Right renal pelvis (tissue), 4 donors: ENCODE results near the gene PPEF2. TPM values are rescaled to one million over a fixed set of nuclear protein-coding genes. Genes with fewer than 3 reads are reported as not detected.
A peak's percentile ranks its signal among the peaks of the same experiment; 100 is the strongest.

Source experiments
- DNase-seq, 4 donors: peaks; one replicate each; pipeline ENCODE4 v3.0.0-alpha.2; 2013; ENCODE audit warnings: low read depth in 4 of 4, low spot score in 3 of 4, missing footprints in 1 of 4
- polyA plus RNA-seq, 4 donors: library from polyadenylated mRNA; unstranded; fragments of 120-200 nt; gene quantifications; one replicate each; pipeline ENCODE4 v1.2.1, GENCODE V29; 2013; ENCODE audit not compliant: insufficient read length in 4 of 4

PPEF2 gene
- polyA plus RNA-seq, 4 donors, result 0.30 TPM; not detected in 3

- DNase-seq, result no peak
These were observed 3.7 kb downstream of the PPEF2 start for GRCh38 chr4:75898536-75898935.

- DNase-seq, result peak in 1 of 4 donors; percentile 22
These were observed 6.4 kb downstream of the PPEF2 start for GRCh38 chr4:75895744-75896314.

- DNase-seq, result no peak
These were observed 9.7 kb downstream of the PPEF2 start for GRCh38 chr4:75892508-75892907.

GRCh38 chr4:75891611-75892010 is 10.6 kb downstream of the PPEF2 start:
- DNase-seq, result no peak

DNA sequence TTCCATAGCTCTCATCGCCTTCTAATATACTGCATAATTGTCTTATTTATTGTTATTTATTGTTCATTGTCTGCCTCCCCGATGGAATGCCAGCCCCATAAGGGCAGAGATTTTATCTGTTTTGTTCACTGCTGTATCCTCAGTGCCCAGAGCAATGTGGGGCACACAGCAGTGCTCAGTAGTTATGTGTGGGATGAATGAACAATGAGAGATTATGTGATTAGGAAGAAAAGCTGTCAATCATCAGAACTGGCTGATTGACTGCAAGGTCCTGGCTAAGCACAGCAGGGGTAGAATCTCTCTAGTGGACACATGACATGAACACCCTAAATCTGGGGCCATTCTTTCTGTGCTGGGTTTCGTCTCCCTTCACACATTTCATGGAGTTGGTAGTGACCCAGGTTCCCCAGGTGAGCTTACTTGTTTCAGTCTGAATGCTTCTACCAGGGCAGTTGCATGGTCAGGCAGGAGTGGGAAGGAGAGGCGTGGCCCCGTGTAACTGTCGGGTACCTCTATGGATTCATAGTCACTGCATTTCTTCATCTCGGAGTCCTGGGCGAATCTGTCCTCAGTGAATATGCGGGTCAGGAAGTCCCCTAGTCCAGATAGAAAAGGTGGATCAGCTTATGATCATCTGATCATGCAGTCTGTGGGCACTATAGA is 12.6 kb downstream of the PPEF2 start:
- no peak for DNase-seq

DNA sequence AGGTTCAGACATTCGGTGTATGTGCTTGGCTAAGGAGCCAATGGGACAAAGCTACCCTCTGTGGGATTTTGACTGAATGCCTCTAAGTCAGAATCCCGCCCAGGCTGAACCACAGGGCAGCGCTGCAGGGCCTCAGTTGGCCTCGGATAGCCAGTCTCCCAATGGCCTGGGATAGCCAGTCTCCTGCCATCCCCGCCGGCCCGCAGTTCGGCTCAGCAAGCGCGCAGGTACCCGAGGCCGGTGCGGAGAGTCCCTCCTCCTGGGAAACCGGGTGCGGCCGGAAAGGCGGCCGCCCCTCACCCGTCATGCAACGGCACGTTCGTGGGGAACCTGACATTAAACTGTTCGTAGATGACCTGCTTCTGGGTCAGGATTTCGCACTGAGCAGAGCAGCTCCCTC is 16.1 kb downstream of the PPEF2 start:
- DNase-seq, result no peak

GRCh38 chr4:75881476-75881875 is 20.8 kb downstream of the PPEF2 start:
- no peak for DNase-seq

DNA sequence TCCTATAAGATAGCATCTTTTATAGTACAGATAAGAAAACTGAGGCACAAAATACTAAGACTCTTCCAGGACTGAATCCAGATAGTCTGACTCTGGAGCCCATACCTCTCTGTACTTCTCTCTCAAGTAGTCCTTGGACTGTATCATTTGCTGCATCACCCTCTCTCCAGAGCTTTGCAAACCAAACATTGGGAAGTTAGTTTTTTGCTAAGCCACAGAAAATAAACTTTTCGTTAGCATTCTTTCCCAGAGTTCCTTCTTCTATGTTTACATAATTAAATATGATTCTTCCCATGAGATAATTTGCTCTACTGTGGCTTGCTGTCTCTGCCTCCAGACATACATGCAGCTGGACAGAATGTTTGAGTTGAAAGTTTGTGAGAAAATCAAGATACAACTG is 22.0 kb downstream of the PPEF2 start:
- DNase-seq, result no peak

DNA sequence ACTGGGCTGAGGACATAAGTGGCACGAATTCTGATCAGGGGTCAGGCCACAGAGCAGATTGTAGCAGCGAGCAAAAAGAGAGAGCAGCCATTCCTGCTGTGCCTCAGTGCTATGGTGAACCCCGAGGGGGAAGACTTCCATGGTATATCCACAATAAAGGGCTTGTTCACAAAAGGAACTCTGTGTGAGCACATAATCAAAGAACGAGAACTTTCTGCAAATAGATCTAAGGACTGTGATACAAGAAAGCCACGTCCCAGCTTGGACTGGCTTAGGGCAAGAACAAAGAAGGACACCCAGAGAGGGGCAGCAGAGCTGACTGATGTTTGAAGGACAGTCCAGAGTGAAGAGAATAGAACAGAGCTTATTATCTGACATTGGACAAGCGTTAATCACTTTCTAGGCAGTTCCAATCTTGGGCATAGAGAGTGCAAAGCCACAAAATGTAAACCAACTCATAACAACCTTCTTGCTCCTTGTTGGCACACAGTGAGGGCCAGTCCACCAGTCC is 24.0 kb downstream of the PPEF2 start:
- DNase-seq, result no peak

GRCh38 chr4:75876218-75876617 is 26.0 kb downstream of the PPEF2 start:
- DNase-seq, result no peak

DNA sequence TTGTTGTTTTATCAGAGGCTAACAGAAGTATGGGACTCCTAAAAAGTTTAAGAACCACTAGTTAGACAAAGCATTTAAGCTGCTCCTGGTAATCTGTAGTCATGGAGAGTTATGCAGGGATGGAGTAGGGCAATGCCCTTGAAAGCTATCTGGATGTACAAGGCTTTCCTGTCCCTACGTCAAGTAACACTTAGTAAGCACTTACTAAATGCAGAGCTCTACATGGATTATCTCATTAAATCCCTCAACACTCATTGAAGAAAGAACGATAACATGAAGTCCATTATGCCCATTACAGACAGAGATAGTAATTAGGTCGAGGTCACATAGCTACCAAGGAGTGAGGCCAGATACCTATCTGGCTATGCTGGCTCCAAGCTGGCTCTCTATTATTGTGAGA is 33.2 kb downstream of the PPEF2 start:
- DNase-seq, result no peak

DNA sequence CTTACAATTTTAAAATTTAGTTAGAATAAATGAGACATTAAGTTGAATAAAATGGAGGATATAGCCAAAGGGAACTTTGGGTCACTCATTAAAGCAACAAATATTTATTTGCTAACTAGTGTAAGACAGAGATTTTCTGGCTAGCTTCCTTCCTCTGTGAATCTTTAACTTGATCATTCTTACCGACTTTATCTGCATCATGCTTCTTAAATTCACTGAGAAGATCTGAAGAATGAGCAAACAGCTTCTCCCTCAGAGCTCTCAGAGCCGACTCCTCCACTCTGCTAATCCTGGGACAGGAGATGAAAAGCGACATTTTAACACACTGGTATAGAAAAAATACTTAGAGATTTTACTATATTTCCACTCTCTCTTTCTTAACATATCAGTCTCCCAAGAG is 35.1 kb downstream of the PPEF2 start:
- DNase-seq, result no peak

- no peak for DNase-seq
These were observed 41.6 kb downstream of the PPEF2 start for GRCh38 chr4:75860606-75861005.

- no peak for DNase-seq
These were observed 43.5 kb downstream of the PPEF2 start for GRCh38 chr4:75858721-75859120.

GRCh38 chr4:75849461-75849860 is 52.8 kb downstream of the PPEF2 start:
- DNase-seq, result no peak

- no peak for DNase-seq
These were observed 53.4 kb downstream of the PPEF2 start for GRCh38 chr4:75848891-75849290.

DNA sequence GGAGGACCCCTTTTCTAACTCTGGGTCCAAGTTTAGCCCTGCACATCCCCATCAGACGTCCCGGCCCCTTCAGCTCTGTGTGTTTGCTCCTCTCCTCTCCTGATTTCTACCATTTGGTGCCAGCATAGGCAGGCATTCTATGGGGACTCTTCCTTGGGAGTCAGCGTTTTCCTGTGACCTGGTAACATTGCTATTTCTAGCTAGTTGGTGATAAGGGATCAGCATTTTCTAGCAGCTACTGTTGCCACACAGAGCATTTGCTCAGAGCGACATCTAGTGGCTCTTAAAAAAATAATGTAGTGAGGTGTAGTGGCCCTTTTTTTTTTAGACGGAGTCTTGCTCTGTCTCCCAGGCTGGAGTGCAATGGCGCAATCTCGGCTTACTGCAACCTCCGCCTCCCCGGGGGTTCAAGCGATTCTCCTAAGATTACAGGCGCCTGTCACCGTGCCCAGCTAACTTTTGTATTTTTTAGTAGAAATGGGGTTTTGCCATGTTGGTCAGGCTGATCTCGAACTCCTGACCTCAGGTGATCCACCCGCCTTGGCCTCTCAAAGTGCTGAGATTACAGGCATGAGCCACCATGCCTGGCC is 54.0 kb downstream of the PPEF2 start:
- DNase-seq, result peak; percentile 55 to 67 (median 60)

GRCh38 chr4:75845992-75846391 is 56.3 kb downstream of the PPEF2 start:
- no peak for DNase-seq

GRCh38 chr4:75844151-75844662 is 58.0 kb downstream of the PPEF2 start:
- no peak for DNase-seq

DNA sequence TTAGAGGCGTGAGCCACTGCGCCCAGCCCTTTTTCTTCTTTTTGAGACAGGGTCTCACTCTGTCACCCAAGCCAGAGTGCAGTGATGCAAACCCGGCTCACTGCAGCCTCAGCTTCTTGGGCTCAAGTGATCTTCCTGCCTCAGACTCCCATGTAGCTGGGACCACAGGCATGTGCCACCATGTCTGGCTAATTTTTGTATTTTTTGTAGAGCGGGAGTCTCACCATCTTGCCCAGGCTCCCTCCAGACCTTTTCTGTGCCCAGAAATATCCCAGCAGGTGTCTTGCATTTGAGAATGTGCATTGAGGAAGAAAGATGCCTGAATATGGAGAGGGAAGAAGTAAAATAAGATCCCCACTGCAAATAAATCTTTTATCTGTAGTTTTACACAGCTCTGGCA is 58.7 kb downstream of the PPEF2 start:
- DNase-seq, result no peak

- no peak for DNase-seq
These were observed 60.4 kb downstream of the PPEF2 start for GRCh38 chr4:75841641-75842520.
